SK-N-SH (cell line): ENCODE measurements around the gene SECISBP2L. TPM values are rescaled to one million over a fixed set of nuclear protein-coding genes. Genes with fewer than 3 reads are reported as not detected.
"Not testable (repeated sequence)": the region's sequence is repeated elsewhere in the genome, so short reads cannot be mapped to it uniquely, and the experiment has no call there.

Experiments
- CTCF ChIA-PET: fragments of 300-600, 350-600 bp; formaldehyde crosslinking; extraction: SDS; loops from one replicate; lab custom pipeline; 2021; lab: Yijun Ruan, JAX
- POLR2A ChIA-PET: fragments of 350-600 bp; sonication (Branson Sonifier 250); formaldehyde crosslinking; extraction: SDS; loops from one replicate; lab custom pipeline; 2020; ENCODE audit warnings: antibody characterized with exemption, inconsistent platforms; lab: Yijun Ruan, JAX
- DNase-seq: peaks from one replicate; pipeline ENCODE4 v3.0.0; 2012
- H2AFZ ChIP-seq: fragments of 200-600 bp; sonication (generic); 2 replicates; pipeline ENCODE4 v1.8.1; 2016; ENCODE audit warnings: antibody characterized with exemption, mild to moderate bottlenecking, low read depth
- H3F3A ChIP-seq: fragments of 200-600 bp; sonication (generic); replicated peaks from 2 replicates; pipeline ENCODE3; 2016; ENCODE audit warnings: antibody characterized with exemption, mild to moderate bottlenecking; ENCODE audit not compliant: insufficient read depth
- H3K27ac ChIP-seq, 2 experiments: fragments of 200-500 bp in 1 of 2; fragments of 200-600 bp in 1 of 2; sonication (Bioruptor generic) in 1 of 2; sonication (generic), shearing (Covaris generic) in 1 of 2; 2 replicates each; pipeline versions ENCODE4 v1.5.1 to v1.6.1; 2014 to 2016; ENCODE audit warnings: low read depth in 2 of 2, inconsistent platforms in 1 of 2, low read length in 1 of 2, mild to moderate bottlenecking in 1 of 2, mixed read lengths in 1 of 2
- H3K27me3 ChIP-seq: fragments of 200-600 bp; sonication (generic), shearing (Covaris generic); 2 replicates; pipeline ENCODE4 v1.6.1; 2016; ENCODE audit warnings: mixed run types; ENCODE audit not compliant: insufficient read depth
- H3K36me3 ChIP-seq, 2 experiments: fragments of 200-500 bp in 1 of 2; fragments of 200-600 bp in 1 of 2; sonication (Bioruptor generic) in 1 of 2; sonication (generic) in 1 of 2; replicated peaks in 1 of 2; 2 replicates each; pipeline versions ENCODE3 to v1.5.1; 2014 to 2016; ENCODE audit warnings: low read length in 1 of 2, mild to moderate bottlenecking in 1 of 2; ENCODE audit not compliant: insufficient read depth in 2 of 2, control insufficient read depth in 1 of 2
- H3K4me1 ChIP-seq, 2 experiments: fragments of 200-500 bp in 1 of 2; fragments of 200-600 bp in 1 of 2; sonication (Bioruptor generic) in 1 of 2; sonication (generic), shearing (Covaris generic) in 1 of 2; 2 replicates each; pipeline versions ENCODE4 v1.5.1 to v1.6.1; 2014 to 2016; ENCODE audit warnings: low read depth in 1 of 2, low read length in 1 of 2, mixed run types in 1 of 2; ENCODE audit not compliant: insufficient read depth in 2 of 2, control insufficient read depth in 1 of 2
- H3K4me2 ChIP-seq: fragments of 200-600 bp; sonication (generic), shearing (Covaris generic); 2 replicates; pipeline ENCODE4 v1.6.1; 2017; ENCODE audit warnings: mixed run types
- H3K4me3 ChIP-seq, 2 experiments: fragments of 200-500 bp in 1 of 2; fragments of 200-600 bp in 1 of 2; sonication (Bioruptor generic) in 1 of 2; sonication (generic), shearing (Covaris generic) in 1 of 2; 2 replicates each; pipeline versions ENCODE4 v1.5.1 to v1.8.1; 2014 to 2016; ENCODE audit warnings: low read depth in 2 of 2, inconsistent platforms in 1 of 2, low read length in 1 of 2, mild to moderate bottlenecking in 1 of 2, mixed read lengths in 1 of 2, moderate library complexity in 1 of 2
- H3K79me2 ChIP-seq: fragments of 200-600 bp; sonication (generic); 2 replicates; pipeline ENCODE4 v1.8.1; 2017; ENCODE audit warnings: mild to moderate bottlenecking; ENCODE audit not compliant: insufficient read depth
- H3K9ac ChIP-seq: fragments of 200-600 bp; sonication (generic); 2 replicates; pipeline ENCODE4 v1.6.1; 2017; ENCODE audit warnings: mixed run types
- H3K9me2 ChIP-seq: fragments of 200-600 bp; sonication (generic); 2 replicates; pipeline ENCODE4 v1.6.1; 2017; ENCODE audit warnings: mixed run types
- H3K9me3 ChIP-seq: fragments of 200-600 bp; sonication (generic); 2 replicates; pipeline ENCODE4 v1.6.1; 2017; ENCODE audit warnings: mixed run types, mild to moderate bottlenecking, moderate library complexity
- H4K20me1 ChIP-seq: fragments of 200-600 bp; sonication (generic); 2 replicates; pipeline ENCODE4 v1.6.1; 2017; ENCODE audit warnings: mild to moderate bottlenecking, mixed run types; ENCODE audit not compliant: insufficient read depth
- EP300 ChIP-seq, 2 experiments: IDR thresholded peaks; 2 replicates each; pipeline versions ENCODE4 v1.4.0 to v1.6.1; 2012; ENCODE audit warnings: borderline replicate concordance in 1 of 2, low read depth in 1 of 2, low read length in 1 of 2
- JUND ChIP-seq: IDR thresholded peaks from 2 replicates; pipeline ENCODE4 v1.4.0; 2012
- NFIC ChIP-seq: IDR thresholded peaks from 2 replicates; pipeline ENCODE4 v1.4.0; 2012; ENCODE audit warnings: borderline replicate concordance
- RFX5 ChIP-seq: IDR thresholded peaks from 2 replicates; pipeline ENCODE4 v1.6.1; 2012; ENCODE audit warnings: mild to moderate bottlenecking, improper control_type of control experiment, low read length
- TCF12 ChIP-seq: IDR thresholded peaks from 2 replicates; pipeline ENCODE4 v1.4.0; 2012
- TEAD4 ChIP-seq: IDR thresholded peaks from 2 replicates; pipeline ENCODE4 v1.4.0; 2012; ENCODE audit warnings: mild to moderate bottlenecking, borderline replicate concordance; ENCODE audit not compliant: insufficient read depth
- WGBS: methylation state at CpG from one replicate; pipeline ENCODE4 v1.1.6; 2017; ENCODE audit warnings: low lambda C conversion rate; 5-methylcytosine and 5-hydroxymethylcytosine counted together
- polyA plus RNA-seq, 3 experiments: library from polyadenylated mRNA; depleted of rRNA; stranded (reverse); fragments of >200 nt; gene quantifications; 2 replicates each; pipeline ENCODE4 v1.2.3, GENCODE V29; 2012
- TF ChIP-seq, protein P1 (sequence below): IDR thresholded peaks from 2 replicates; pipeline ENCODE4 v1.4.0; 2012; ENCODE audit warnings: low read depth, borderline replicate concordance
- TF ChIP-seq, protein P2 (sequence below): IDR thresholded peaks from 2 replicates; pipeline ENCODE4; 2012

Gene SECISBP2L
- polyA plus RNA-seq, 1 of the 3 experiments (the other 2 are of a cell fraction), result 6.0 TPM

DNA sequence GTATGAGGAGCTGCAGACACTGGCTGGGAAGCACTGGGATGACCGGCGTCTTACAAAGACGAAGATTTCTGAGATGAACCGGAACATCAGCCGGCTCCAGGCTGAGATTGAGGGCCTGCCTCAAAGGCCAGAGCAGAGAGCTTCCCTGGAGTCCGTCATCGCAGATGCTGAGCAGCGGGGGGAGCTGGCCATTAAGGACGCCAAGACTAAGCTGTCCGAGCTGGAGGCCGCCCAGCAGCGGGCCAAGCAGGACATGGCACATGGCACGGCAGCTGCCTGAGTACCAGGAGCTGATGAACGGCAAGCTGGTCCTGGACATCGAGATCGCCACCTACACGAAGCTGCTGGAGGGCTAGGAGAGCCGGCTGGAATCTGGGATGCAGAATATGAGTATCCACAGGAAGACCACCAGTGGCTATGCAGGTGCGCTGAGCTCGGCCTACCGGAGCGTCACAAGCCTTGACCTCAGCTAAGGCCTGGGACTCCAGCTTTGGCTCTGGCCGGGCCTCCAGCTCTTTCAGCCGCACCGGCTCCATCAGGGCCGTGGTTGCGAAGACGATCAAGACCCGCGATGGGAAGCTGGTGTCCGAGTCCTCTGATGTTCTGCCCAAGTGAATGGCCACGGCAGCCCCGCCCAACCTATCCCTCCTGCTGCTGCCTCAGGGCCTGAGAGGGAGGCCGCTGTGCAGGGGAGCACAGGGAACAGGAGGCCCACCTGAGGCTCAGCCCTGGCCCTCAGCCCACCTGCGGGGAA, 73.3 kb downstream of the SECISBP2L start:
- Histone ChIP-seq H3K4me3 (no peak overlapping the region), H3K9ac (no peak overlapping the region), H3K79me2 (no peaks in the 10 kb centered on the region), H4K20me1 (no peaks in the 10 kb centered on the region), H3K4me1 (peaks cover 3 to 15% of the 10 kb centered on the region in 2 experiments; a peak in 2 of 4 replicates), H3K27ac (no peak overlapping the region), H3K4me2 (no peak overlapping the region), H3K27me3 (no peaks in the 10 kb centered on the region), H3F3A (peaks cover 3% of the 10 kb centered on the region), H3K36me3 (no peaks in the 10 kb centered on the region), H2AFZ (no peak overlapping the region), H3K9me3 (no peaks in the 10 kb centered on the region), H3K9me2 (no peaks in the 10 kb centered on the region)
- CTCF ChIA-PET, result interaction anchor here (1.2 to 5.3 kb wide), 4 partner anchors 10 to 173 kb away, joined by 3 to 60 read pairs (median 15); partner anchors contain the start of gene SHC4
- POLR2A ChIA-PET, result no interaction called here
- TF ChIP-seq RFX5 (no peak), TCF12 (no peak)
- TF ChIP-seq, protein P1, sequence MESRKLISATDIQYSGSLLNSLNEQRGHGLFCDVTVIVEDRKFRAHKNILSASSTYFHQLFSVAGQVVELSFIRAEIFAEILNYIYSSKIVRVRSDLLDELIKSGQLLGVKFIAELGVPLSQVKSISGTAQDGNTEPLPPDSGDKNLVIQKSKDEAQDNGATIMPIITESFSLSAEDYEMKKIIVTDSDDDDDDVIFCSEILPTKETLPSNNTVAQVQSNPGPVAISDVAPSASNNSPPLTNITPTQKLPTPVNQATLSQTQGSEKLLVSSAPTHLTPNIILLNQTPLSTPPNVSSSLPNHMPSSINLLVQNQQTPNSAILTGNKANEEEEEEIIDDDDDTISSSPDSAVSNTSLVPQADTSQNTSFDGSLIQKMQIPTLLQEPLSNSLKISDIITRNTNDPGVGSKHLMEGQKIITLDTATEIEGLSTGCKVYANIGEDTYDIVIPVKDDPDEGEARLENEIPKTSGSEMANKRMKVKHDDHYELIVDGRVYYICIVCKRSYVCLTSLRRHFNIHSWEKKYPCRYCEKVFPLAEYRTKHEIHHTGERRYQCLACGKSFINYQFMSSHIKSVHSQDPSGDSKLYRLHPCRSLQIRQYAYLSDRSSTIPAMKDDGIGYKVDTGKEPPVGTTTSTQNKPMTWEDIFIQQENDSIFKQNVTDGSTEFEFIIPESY, result no peak
- WGBS, result 92% methylated on average over 28 of the region's 35 CpGs
- DNase-seq, result no peak

DNA sequence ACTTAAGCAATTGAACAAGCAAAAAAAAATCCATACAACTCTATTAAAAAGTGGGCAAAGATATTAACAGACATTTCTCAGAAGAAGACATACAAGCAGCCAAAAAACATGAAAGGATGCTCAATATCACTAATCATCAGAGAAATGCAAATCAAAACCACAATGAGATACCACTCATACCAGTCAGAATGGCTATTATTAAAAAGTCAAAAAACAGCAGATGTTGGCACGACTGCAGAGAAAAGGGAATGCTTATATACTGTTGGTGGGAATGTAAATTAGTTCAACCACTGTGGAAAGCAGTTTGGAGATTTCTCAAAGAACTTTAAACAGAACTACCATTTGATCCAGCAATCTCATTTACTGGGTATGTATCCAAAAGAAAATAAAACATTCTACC, 75.3 kb downstream of the SECISBP2L start:
- WGBS, result 11% methylated on average over 1 of the region's 1 CpG
- not testable (repeated sequence) for DNase-seq

More for the DNA sequence above, 75.3 kb downstream of the SECISBP2L start:
- H3K4me1 ChIP-seq, H3K36me3 ChIP-seq, H3K9me3 ChIP-seq, H3F3A ChIP-seq, H3K9ac ChIP-seq, H3K79me2 ChIP-seq, H3K27me3 ChIP-seq, POLR2A ChIA-PET, H2AFZ ChIP-seq, H3K4me3 ChIP-seq, H4K20me1 ChIP-seq, H3K27ac ChIP-seq, H3K4me2 ChIP-seq, H3K9me2 ChIP-seq, CTCF ChIA-PET: not testable (repeated sequence)
- 0 out of 2 replicates have a peak, but pooled peaks have one; percentile 19 for TF ChIP-seq TEAD4
- peak; percentile 30; the same call in 1 of the 2 replicates for TF ChIP-seq JUND
- TF ChIP-seq, protein P2, sequence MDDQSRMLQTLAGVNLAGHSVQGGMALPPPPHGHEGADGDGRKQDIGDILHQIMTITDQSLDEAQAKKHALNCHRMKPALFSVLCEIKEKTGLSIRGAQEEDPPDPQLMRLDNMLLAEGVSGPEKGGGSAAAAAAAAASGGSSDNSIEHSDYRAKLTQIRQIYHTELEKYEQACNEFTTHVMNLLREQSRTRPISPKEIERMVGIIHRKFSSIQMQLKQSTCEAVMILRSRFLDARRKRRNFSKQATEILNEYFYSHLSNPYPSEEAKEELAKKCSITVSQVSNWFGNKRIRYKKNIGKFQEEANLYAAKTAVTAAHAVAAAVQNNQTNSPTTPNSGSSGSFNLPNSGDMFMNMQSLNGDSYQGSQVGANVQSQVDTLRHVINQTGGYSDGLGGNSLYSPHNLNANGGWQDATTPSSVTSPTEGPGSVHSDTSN, result peak; percentile 42; the same call in 1 of the 2 replicates
- peak in 1 of 2 experiments; percentile 40; a peak in 1 of 4 replicates for TF ChIP-seq EP300 (IDR thresholded peaks at IDR 0.05; ENCODE audit: borderline replicate concordance in 1 of 2, low read depth in 1 of 2, low read length in 1 of 2)
- peak; percentile 27; the same call in 1 of the 2 replicates for TF ChIP-seq NFIC
- TF ChIP-seq TCF12, result peak; percentile 67
